HG02759 (cell line): ENCODE data around the gene MED14.
"Not testable (repeated sequence)": the region's sequence is repeated elsewhere in the genome, so short reads cannot be mapped to it uniquely, and the experiment has no call there.

Experiments used
- ATAC-seq: cut with Tn5 transposase; IDR thresholded peaks from one replicate; pipeline ENCODE4 v1.9.1; 2021; ENCODE audit warnings: mild to moderate bottlenecking, moderate library complexity; ENCODE audit not compliant: unreplicated experiment

MED14 gene

GRCh38 chrX:40735325-40736169 lies at the start of gene MED14:
Gene MED14, minus strand, starts transcription at chrX:40735542. Its CDS starts 130 bp downstream, at chrX:40735412.
- peak; percentile 85 for ATAC-seq

- no peak for ATAC-seq
These were observed 49.3 kb upstream of the MED14 start for GRCh38 chrX:40784516-40785151.

- not testable (repeated sequence) for ATAC-seq
These were observed 47.4 kb upstream of the MED14 start for GRCh38 chrX:40782644-40783259.

GRCh38 chrX:40780951-40781350 lies 45.6 kb upstream of the MED14 start:
- ATAC-seq, result no peak

- ATAC-seq, result no peak
These were observed 44.7 kb upstream of the MED14 start for GRCh38 chrX:40780082-40780481.

GRCh38 chrX:40778861-40779575 lies 43.7 kb upstream of the MED14 start:
- no peak for ATAC-seq

GRCh38 chrX:40773809-40774208 lies 38.5 kb upstream of the MED14 start:
- no peak for ATAC-seq

- ATAC-seq, result no peak
These were observed 37.8 kb upstream of the MED14 start for GRCh38 chrX:40773188-40773587.

GRCh38 chrX:40772290-40772689 lies 36.9 kb upstream of the MED14 start:
- no peak for ATAC-seq

GRCh38 chrX:40761762-40762161 lies 26.4 kb upstream of the MED14 start:
- ATAC-seq, result no peak

- ATAC-seq, result no peak
These were observed 24.0 kb upstream of the MED14 start for GRCh38 chrX:40759374-40759773.

GRCh38 chrX:40757058-40757457 lies 21.7 kb upstream of the MED14 start:
- no peak for ATAC-seq

GRCh38 chrX:40755291-40756249 lies 20.2 kb upstream of the MED14 start:
- ATAC-seq, result no peak

- ATAC-seq, result peak; percentile 72
These were observed 14.5 kb upstream of the MED14 start for GRCh38 chrX:40749681-40750494.

- no peak for ATAC-seq
These were observed 13.6 kb upstream of the MED14 start for GRCh38 chrX:40748977-40749376.

- no peak for ATAC-seq
These were observed 11.2 kb upstream of the MED14 start for GRCh38 chrX:40746521-40746920.

GRCh38 chrX:40736170-40736505 lies 796 bp upstream of the MED14 start:
- no peak for ATAC-seq

- peak; percentile 26 for ATAC-seq
These were observed 394 bp downstream of the MED14 start for GRCh38 chrX:40734971-40735324.

GRCh38 chrX:40733706-40734105 lies 1.6 kb downstream of the MED14 start:
- ATAC-seq, result no peak
